ENCODE measurements around the gene SFXN5.
A peak's percentile ranks its signal among the peaks of the same experiment; 100 is the strongest.
"Not testable (repeated sequence)": the region's sequence is repeated elsewhere in the genome, so short reads cannot be mapped to it uniquely, and the experiment has no call there.

SFXN5 gene

GRCh38 chr2:73101626-73102256, 30.2 kb upstream of the SFXN5 start:
- peak; percentile 75 for DNase-seq

- no peak for DNase-seq
These were observed 29.4 kb upstream of the SFXN5 start for GRCh38 chr2:73100956-73101355.

- DNase-seq = no peak
These were observed 28.0 kb upstream of the SFXN5 start for GRCh38 chr2:73099486-73099885.

- no peak for DNase-seq
These were observed 24.4 kb upstream of the SFXN5 start for GRCh38 chr2:73095910-73096309.

GRCh38 chr2:73093601-73094218, 22.2 kb upstream of the SFXN5 start:
- not testable (repeated sequence) for DNase-seq

GRCh38 chr2:73092146-73092783, 20.8 kb upstream of the SFXN5 start:
- no peak for DNase-seq

GRCh38 chr2:73091696-73092095, 20.2 kb upstream of the SFXN5 start:
- no peak for DNase-seq

GRCh38 chr2:73091164-73091563, 19.7 kb upstream of the SFXN5 start:
- peak; percentile 73 for DNase-seq

- DNase-seq = peak; percentile 99
These were observed 17.9 kb upstream of the SFXN5 start for GRCh38 chr2:73089270-73090030.

- no peak for DNase-seq
These were observed 17.2 kb upstream of the SFXN5 start for GRCh38 chr2:73088703-73089102.

GRCh38 chr2:73088211-73088610, 16.7 kb upstream of the SFXN5 start:
- DNase-seq = no peak

GRCh38 chr2:73087311-73087710, 15.8 kb upstream of the SFXN5 start:
- no peak for DNase-seq

GRCh38 chr2:73085691-73086090, 14.2 kb upstream of the SFXN5 start:
- peak; percentile 68 for DNase-seq

GRCh38 chr2:73084971-73085370, 13.5 kb upstream of the SFXN5 start:
- no peak for DNase-seq

GRCh38 chr2:73083886-73084800, 12.6 kb upstream of the SFXN5 start:
- no peak for DNase-seq

- DNase-seq = no peak
These were observed 11.3 kb upstream of the SFXN5 start for GRCh38 chr2:73082523-73083410.

- no peak for DNase-seq
These were observed 9.7 kb upstream of the SFXN5 start for GRCh38 chr2:73081181-73081671.

- no peak for DNase-seq
These were observed 9.0 kb upstream of the SFXN5 start for GRCh38 chr2:73080321-73081131.

GRCh38 chr2:73079636-73080035, 8.1 kb upstream of the SFXN5 start:
- no peak for DNase-seq

All from fibroblast of skin of right quadriceps (primary cell).